ENCODE results near the gene ZBTB17.

- TF ChIP-seq POLR2A (IDR thresholded peaks at IDR 0.05; ENCODE audit: low read depth, low read length) (no peak), POLR2AphosphoS5 (IDR thresholded peaks at IDR 0.05; ENCODE audit: low read depth, low read length) (no peak), TAF1 (IDR thresholded peaks at IDR 0.05; ENCODE audit: borderline replicate concordance, low read depth, low read length) (no peak)
Measured at GRCh38 chr1:15940110-15941043, 35.5 kb downstream of the ZBTB17 start.
